Activated CD8-positive, alpha-beta memory T cell treated with anti-CD3 and anti-CD28 coated beads, Interleukin-2, amount 50 U/mL, for 48 hours (primary cell): Measurements from ENCODE around the gene KIF6.
"Not testable (repeated sequence)": the region's sequence is repeated elsewhere in the genome, so short reads cannot be mapped to it uniquely, and the experiment has no call there.

Source experiments
- DNase-seq: peaks from one replicate; pipeline ENCODE4 v3.0.0-alpha.2; 2020

The KIF6 gene, protein sequence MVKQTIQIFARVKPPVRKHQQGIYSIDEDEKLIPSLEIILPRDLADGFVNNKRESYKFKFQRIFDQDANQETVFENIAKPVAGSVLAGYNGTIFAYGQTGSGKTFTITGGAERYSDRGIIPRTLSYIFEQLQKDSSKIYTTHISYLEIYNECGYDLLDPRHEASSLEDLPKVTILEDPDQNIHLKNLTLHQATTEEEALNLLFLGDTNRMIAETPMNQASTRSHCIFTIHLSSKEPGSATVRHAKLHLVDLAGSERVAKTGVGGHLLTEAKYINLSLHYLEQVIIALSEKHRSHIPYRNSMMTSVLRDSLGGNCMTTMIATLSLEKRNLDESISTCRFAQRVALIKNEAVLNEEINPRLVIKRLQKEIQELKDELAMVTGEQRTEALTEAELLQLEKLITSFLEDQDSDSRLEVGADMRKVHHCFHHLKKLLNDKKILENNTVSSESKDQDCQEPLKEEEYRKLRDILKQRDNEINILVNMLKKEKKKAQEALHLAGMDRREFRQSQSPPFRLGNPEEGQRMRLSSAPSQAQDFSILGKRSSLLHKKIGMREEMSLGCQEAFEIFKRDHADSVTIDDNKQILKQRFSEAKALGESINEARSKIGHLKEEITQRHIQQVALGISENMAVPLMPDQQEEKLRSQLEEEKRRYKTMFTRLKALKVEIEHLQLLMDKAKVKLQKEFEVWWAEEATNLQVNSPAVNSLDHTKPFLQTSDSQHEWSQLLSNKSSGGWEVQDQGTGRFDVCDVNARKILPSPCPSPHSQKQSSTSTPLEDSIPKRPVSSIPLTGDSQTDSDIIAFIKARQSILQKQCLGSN

GRCh38 chr6:39724787-39725631 lies at the start of gene KIF6:
Gene KIF6, minus strand, starts transcription at chr6:39725408. Its CDS starts 98 bp downstream, at chr6:39725310.
- peak; percentile 89 for DNase-seq

- DNase-seq = no peak
Observed at GRCh38 chr6:39773782-39774181, 48.6 kb upstream of the KIF6 start.

GRCh38 chr6:39772559-39773273 lies 47.5 kb upstream of the KIF6 start:
- DNase-seq = no peak

DNA sequence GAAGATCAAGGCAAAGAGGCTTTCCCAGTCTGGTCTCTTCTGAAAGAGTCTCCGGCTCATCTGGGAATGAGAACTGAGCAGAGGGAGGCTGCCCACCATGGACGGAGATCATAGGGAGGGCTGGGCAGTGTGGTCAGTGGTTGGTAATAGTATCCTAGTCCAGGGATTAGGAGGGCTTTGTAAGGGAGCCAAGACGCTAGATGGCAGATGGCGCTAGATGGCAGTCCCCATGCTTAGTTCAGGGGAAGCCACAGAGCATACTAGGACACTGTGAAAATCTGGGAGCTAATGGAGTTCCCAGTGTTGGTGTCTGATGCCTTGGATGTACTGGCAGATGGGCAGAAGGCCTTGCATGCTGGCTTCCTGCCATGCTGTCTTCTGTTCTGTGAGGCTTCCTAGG lies 45.2 kb upstream of the KIF6 start:
- DNase-seq = no peak

GRCh38 chr6:39769012-39769411 lies 43.8 kb upstream of the KIF6 start:
- DNase-seq = no peak

GRCh38 chr6:39765508-39766065 lies 40.4 kb upstream of the KIF6 start:
- no peak for DNase-seq

DNA sequence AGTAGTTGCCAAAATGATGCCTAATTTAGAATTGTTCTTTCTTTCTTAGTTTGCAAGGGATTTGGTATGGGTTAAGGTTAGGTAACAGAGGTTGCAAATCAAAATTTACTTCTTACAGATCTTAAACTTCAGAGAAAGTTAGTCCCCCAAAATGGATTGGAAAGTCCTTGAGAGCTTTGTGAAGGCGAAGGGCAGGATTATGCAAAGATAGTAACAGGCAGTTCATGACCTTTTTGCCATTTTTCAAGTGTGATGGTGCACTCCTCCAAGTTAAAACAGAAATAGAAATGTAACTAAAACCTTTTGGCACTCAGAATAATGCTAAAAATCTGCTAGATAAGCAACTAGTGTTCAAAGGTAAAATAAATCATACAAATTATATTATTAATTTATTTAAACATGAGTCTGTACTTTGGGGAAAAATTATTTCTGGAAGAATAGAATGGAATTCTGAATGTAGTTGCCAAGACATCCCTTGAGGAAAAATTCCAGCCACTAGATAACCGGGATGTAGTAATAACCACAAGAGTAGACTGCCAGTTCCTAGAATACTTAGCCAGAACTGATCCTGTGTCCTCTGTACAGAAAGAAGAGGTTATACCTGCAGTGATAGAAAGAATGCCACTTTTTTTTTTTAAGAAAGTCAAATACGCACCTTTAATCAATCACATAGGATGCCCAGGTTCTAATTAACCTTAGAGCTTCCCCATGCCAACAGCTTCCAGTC lies 35.2 kb upstream of the KIF6 start:
- DNase-seq = no peak

- DNase-seq = no peak
Observed at GRCh38 chr6:39758905-39759605, 33.8 kb upstream of the KIF6 start.

GRCh38 chr6:39756582-39756981 lies 31.4 kb upstream of the KIF6 start:
- no peak for DNase-seq

GRCh38 chr6:39755231-39755630 lies 30.0 kb upstream of the KIF6 start:
- DNase-seq = no peak

- DNase-seq = no peak
Observed at GRCh38 chr6:39754514-39755115, 29.4 kb upstream of the KIF6 start.

GRCh38 chr6:39753725-39754045 lies 28.5 kb upstream of the KIF6 start:
- DNase-seq = no peak

DNA sequence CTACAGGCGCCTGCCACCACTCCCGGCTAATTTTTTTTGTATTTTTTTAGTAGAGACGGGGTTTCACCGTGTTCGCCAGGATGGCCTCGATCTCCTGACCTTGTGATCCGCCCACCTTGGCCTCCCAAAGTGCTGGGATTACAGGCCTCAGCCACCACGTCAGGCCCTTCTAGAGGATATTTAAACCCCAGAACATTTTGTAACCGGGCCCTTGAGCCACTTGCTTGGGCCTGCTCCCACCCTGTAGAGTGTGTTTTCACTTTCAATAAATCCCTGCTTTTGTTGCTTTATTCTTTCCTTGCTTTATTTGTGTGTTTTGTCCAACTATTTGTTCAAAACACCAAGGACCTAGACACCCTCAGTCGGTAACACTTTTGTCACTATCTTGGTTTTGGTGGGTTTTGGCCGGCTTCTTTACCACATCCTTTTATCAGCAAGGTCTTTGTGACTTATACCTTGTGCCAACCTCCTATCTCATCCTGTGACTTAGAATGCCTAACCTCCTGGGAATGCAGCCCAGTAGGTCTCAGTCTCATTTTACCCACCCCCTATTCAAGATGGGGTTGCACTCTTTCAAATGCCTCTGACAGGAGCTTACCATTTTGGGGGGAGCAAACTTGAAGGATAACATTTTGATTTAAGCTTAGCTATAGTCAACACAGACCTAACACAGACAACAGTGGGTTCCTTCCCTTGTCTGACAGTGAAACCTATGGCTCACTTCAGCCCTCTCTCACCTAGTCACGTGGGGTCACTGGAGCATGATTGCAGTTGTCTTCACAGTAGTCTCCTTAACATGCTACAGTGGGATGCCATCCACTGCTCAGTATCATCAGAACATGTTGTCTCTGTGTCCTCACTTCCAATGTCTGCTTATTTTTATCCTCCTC lies 27.9 kb upstream of the KIF6 start:
- no peak for DNase-seq

GRCh38 chr6:39746795-39747194 lies 21.6 kb upstream of the KIF6 start:
- no peak for DNase-seq

GRCh38 chr6:39733704-39734103 lies 8.5 kb upstream of the KIF6 start:
- DNase-seq = no peak

DNA sequence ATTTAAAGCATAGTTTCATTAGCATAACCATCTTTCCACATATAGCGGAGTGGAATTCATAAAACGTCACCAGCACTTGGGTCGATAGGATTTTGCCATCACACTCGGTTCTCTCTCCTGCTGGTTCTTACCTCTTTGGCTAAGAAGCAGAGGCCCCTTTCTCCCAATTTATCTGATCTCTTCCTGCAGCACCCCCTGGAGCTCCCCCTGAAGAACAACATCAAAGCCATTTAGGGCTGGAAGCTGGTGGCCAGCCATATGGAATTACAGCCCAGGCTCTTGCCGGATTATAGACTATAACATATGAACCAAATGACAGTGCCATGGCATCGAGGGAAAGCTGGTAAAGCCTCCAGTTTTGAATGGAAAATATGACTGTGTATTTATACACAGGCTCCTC lies 6.4 kb upstream of the KIF6 start:
- DNase-seq = no peak

- no peak for DNase-seq
Observed at GRCh38 chr6:39729945-39730344, 4.7 kb upstream of the KIF6 start.

GRCh38 chr6:39725632-39725997 lies 407 bp upstream of the KIF6 start:
- DNase-seq = no peak

DNA sequence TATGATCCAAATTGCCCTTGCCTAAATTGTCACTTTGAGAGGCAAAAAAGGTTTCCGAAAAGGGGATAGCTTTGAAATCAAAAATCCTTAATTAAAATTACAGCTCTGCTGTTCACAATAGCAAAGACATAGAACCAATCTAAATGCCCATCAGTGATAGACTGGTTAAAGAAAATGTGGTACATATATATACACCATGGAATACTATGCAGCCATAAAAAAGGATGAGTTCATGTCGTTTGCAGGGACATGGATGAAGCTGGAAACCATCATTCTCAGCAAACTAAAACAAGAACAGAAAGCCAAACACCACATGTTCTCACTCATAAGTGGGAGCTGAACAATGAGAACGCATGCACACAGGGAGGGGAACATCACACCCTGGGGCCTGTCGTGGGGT lies 1.9 kb downstream of the KIF6 start:
- not testable (repeated sequence) for DNase-seq

GRCh38 chr6:39714802-39715201 lies 10.4 kb downstream of the KIF6 start:
- no peak for DNase-seq
